Natural killer cell (primary cell): ENCODE data around the gene GPR17. TPM values are rescaled to one million over a fixed set of nuclear protein-coding genes. Genes with fewer than 3 reads are reported as not detected.

ENCODE experiments used
- ATAC-seq, 3 donors: fragments of 150-1000 bp in 2 of 3; fragments of 200-7000 bp in 1 of 3; cut with Tn5 transposase; 1 replicate in 1 of 3; 2 replicates in 2 of 3; pipeline ENCODE4 v1.10.0; 2021; ENCODE audit warnings: mild to moderate bottlenecking in 2 of 3, moderate library complexity in 2 of 3
- DNase-seq, 2 donors: peaks; one replicate each; pipeline versions ENCODE4 v3.0.0 to v3.0.0-alpha.2; 2013 to 2021; ENCODE audit warnings: mixed read lengths in 1 of 2
- H3K27ac ChIP-seq: one replicate; pipeline ENCODE4 v1.5.1; 2013; ENCODE audit warnings: mild to moderate bottlenecking, low read length
- H3K27me3 ChIP-seq: one replicate; pipeline ENCODE4 v1.6.1; 2013; ENCODE audit warnings: low read length; ENCODE audit not compliant: control insufficient read depth, insufficient read depth
- H3K36me3 ChIP-seq: one replicate; pipeline ENCODE4 v1.6.1; 2013; ENCODE audit warnings: low read length; ENCODE audit not compliant: control insufficient read depth, insufficient read depth
- H3K4me1 ChIP-seq: one replicate; pipeline ENCODE4 v1.6.1; 2013; ENCODE audit warnings: low read length; ENCODE audit not compliant: control insufficient read depth, insufficient read depth
- H3K4me3 ChIP-seq: one replicate; pipeline ENCODE4 v1.5.1; 2013; ENCODE audit warnings: low read length
- H3K9me3 ChIP-seq: one replicate; pipeline ENCODE4 v1.6.1; 2013; ENCODE audit warnings: low read length; ENCODE audit not compliant: control insufficient read depth, insufficient read depth
- H3K27ac Mint-ChIP-seq, 2 donors: one replicate each; pipeline ENCODE4 v1.8.0; 2022; ENCODE audit warnings: mild to moderate bottlenecking in 2 of 2, mixed read lengths in 2 of 2, moderate library complexity in 1 of 2
- H3K27me3 Mint-ChIP-seq, 2 donors: one replicate each; pipeline ENCODE4 v1.8.0; 2022; ENCODE audit warnings: low read depth in 2 of 2, mixed read lengths in 2 of 2
- H3K36me3 Mint-ChIP-seq: one replicate; pipeline ENCODE4 v1.8.0; 2022; ENCODE audit warnings: mixed read lengths
- H3K4me1 Mint-ChIP-seq, 2 donors: one replicate each; pipeline ENCODE4 v1.8.0; 2022; ENCODE audit warnings: mixed read lengths in 2 of 2
- H3K4me3 Mint-ChIP-seq: one replicate; pipeline ENCODE4 v1.8.0; 2022; ENCODE audit warnings: mild to moderate bottlenecking, moderate library complexity, mixed read lengths
- H3K9me3 Mint-ChIP-seq, 2 donors: one replicate each; pipeline ENCODE4 v1.8.0; 2022; ENCODE audit warnings: mixed read lengths in 2 of 2
- CTCF ChIP-seq: fragments of 200-600 bp; IDR thresholded peaks from one replicate; pipeline ENCODE4 v1.8.0; 2022; ENCODE audit warnings: antibody characterized with exemption
- WGBS: methylation state at CpG from one replicate; pipeline ENCODE4 v1.1.7; 2013; ENCODE audit warnings: missing lambda C conversion rate; ENCODE audit not compliant: insufficient coverage; 5-methylcytosine and 5-hydroxymethylcytosine counted together
- intact Hi-C: fragments of 100-400 bp; cut with micrococcal nuclease; formaldehyde crosslinking; loops from one replicate; pipeline ENCODE4 v1.14.2; 2022
- total RNA-seq, 4 donors: library from RNA; stranded (reverse); fragments of 120-200 nt in 1 of 4; gene quantifications; one replicate each; pipeline versions ENCODE4 v1.2.3 to v1.2.4, GENCODE V29; 2013 to 2022

GPR17 gene
- total RNA-seq, 3 donors from 2014 or later (not counting 1 experiment from before 2014, with no cell fraction given), result not detected

DNA sequence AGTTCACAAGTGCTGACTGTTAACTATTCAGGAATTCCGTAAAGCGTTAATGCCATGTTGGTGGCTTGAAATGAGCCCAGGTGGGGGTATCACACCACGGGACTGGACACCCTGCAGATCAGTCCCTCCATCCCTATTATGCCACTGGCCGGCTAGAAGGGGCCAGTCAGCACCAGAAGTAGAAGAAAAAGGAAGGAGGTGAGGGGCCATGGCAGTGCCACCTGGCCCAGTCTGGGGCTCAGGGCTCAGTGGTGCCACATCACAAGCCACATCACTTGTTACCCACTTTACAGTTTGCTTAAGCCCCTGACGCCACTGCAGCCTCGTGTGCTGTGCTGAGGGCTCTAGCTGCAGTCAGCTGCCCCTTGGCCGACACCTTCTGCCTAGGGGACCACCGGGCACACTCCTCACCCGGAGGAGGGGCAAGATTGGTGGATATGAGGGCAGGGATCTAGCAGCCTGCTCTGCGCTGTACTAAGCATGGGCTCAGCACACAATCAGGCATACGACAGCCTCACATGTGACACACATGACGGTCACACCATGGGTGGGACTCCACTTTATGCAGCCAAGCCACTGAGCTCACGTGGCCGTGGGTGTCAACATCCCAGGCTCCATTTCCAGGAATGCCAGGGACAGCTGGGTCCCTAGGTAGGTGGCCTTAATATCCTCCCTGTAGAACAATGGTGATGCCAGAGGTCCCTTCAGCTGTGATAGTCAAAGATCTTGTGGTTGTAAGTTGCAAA lies 25.8 kb downstream of the GPR17 start:
- H3K27ac Mint-ChIP-seq, result no peak overlapping the region
- Histone ChIP-seq H3K4me1 (peaks cover 12% of the 10 kb centered on the region), H3K9me3 (no peaks in the 10 kb centered on the region), H3K4me3 (no peak overlapping the region), H3K27me3 (peaks cover 15% of the 10 kb centered on the region), H3K27ac (no peak overlapping the region), H3K36me3 (no peaks in the 10 kb centered on the region)
- 81% methylated on average over 13 of the region's 14 CpGs for WGBS
- H3K36me3 Mint-ChIP-seq, result no peaks in the 10 kb centered on the region
- ATAC-seq (peak in 1 of 3 donors; percentile 30), DNase-seq (peak in 1 of 2 donors; percentile 7)
- no peak overlapping the region for H3K4me3 Mint-ChIP-seq
- intact Hi-C loops, result no loop called here
- no peak for TF ChIP-seq CTCF
- H3K4me1 Mint-ChIP-seq, result peaks cover 5% of the 10 kb centered on the region in 2 donors
- peaks cover 42 to 76% of the 10 kb centered on the region in 2 donors for H3K27me3 Mint-ChIP-seq
- H3K9me3 Mint-ChIP-seq, result no peaks in the 10 kb centered on the region

- no peaks in the 10 kb centered on the region for H3K36me3 ChIP-seq
- peaks cover 19% of the 10 kb centered on the region for H3K27me3 ChIP-seq
- ATAC-seq, result peak in 1 of 3 donors; percentile 5
- intact Hi-C loops, result no loop called here
- peak overlapping the region; percentile 67 for H3K4me3 Mint-ChIP-seq
- H3K9me3 Mint-ChIP-seq, result no peaks in the 10 kb centered on the region
- no peak overlapping the region for H3K27ac Mint-ChIP-seq
- H3K4me3 ChIP-seq, result no peak overlapping the region
- WGBS, result 81% methylated on average over 20 of the region's 20 CpGs
- no peak for TF ChIP-seq CTCF
- no peaks in the 10 kb centered on the region for H3K36me3 Mint-ChIP-seq
- peak in 1 of 2 donors; percentile 7 for DNase-seq
- H3K9me3 ChIP-seq, result no peaks in the 10 kb centered on the region
- H3K4me1 ChIP-seq, result peaks cover 12% of the 10 kb centered on the region
- peaks cover 43 to 76% of the 10 kb centered on the region in 2 donors for H3K27me3 Mint-ChIP-seq
- H3K4me1 Mint-ChIP-seq, result peaks cover 5% of the 10 kb centered on the region in 2 donors
- H3K27ac ChIP-seq, result no peak overlapping the region
Observed at GRCh38 chr2:127672341-127673224, 26.6 kb downstream of the GPR17 start.

DNA sequence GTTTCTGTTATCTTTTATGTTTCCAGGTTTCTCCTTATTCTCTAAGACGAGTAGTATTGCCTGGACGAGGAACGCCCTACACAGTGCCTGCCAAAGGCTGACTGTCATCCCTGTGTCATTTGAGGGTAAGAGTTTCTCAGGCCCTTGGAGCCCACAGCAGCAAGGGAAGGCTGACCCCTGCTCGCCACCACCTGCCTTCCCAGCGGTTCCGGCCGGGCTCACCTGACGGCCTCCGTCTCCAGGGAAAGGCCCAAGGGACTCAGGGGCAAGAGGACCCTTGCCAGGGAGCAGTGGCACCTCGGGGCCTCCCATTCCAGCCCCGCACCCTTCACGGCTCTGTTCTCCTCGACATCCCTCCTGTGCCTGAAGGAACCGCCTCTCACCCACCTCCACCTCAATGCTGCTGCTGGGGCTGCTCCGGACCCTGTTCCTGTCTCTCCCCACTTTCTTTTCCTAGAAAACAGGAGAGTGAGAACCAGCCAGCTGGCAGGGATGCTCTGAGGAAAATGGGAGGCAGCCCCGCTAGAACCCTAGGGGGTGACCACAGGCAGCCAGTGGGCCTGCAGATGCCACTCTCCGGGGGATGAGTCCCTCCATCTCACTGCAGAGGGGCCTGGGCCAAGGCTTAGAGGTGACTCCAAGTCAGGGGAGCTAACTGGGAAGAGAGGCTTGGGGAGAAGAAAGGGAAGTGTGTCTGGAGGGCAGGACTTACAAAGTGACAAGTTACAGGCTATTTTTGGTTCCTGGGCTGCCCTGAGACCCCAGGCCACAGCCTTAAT lies 27.5 kb downstream of the GPR17 start:
- Mint-ChIP-seq H3K9me3 (no peaks in the 10 kb centered on the region), H3K36me3 (no peaks in the 10 kb centered on the region), H3K4me1 (peaks cover 5% of the 10 kb centered on the region in 2 donors), H3K27ac (no peak overlapping the region), H3K4me3 (peak overlapping the region; percentile 40), H3K27me3 (peaks cover 50 to 82% of the 10 kb centered on the region in 2 donors)
- no peak overlapping the region for H3K27ac ChIP-seq
- 87% methylated on average over 17 of the region's 17 CpGs for WGBS
- TF ChIP-seq CTCF, result no peak
- DNase-seq (peak in 1 of 2 donors; percentile 11), ATAC-seq (no peak)
- H3K27me3 ChIP-seq, result peaks cover 19% of the 10 kb centered on the region
- no peaks in the 10 kb centered on the region for H3K36me3 ChIP-seq
- intact Hi-C loops, result no loop called here
- H3K9me3 ChIP-seq, result no peaks in the 10 kb centered on the region
- H3K4me1 ChIP-seq, result peaks cover 12% of the 10 kb centered on the region
- no peak overlapping the region for H3K4me3 ChIP-seq
